NCI-H2171 treated with DMSO at 0.1 percent for 48 hours (cell line): ENCODE results near the gene GCAT.
A peak's percentile ranks its signal among the peaks of the same experiment; 100 is the strongest.

Experiments
- DNase-seq: peaks from one replicate; lab custom pipeline; 2025; lab: John Stamatoyannopoulos, UW

Gene GCAT

DNA sequence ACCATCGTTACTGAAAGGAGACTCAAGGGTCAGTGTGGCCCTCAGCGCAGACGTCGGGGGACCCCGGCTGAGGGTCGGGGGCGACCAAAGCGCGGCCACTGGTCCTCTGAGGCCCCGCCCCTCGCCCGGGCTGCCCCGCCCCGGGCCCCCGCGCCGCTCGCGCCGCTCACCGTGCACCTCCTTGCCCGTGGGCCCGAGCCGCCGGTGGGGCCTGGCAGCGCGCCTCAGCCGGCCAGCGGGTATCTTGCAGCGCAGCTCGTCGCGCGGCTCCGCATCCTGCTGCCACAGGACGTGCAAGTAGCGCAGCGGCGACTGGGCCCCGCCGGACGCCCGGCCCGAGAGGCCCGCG is 36.0 kb downstream of the GCAT start:
- DNase-seq: peak; percentile 55

DNA sequence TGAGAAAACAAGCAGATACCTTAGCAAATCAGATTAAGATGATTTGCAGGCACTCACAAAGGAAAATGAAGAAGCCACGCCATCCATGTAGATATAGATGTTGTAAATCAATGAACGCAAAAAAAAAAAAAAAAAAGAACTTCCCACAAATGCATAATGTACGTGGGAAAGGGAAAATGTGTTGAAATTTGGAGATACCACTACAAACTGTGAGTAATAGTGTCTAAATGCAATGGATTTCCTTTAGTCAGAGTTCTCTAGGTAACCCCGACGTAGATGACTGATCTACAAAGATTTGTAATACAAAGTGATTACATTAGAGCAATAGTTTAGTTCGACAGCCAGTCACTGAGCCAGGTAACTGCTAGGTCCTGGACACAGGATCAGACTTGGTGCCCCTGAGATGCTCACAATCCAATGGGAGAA is 37.2 kb downstream of the GCAT start:
- DNase-seq: no peak

DNA sequence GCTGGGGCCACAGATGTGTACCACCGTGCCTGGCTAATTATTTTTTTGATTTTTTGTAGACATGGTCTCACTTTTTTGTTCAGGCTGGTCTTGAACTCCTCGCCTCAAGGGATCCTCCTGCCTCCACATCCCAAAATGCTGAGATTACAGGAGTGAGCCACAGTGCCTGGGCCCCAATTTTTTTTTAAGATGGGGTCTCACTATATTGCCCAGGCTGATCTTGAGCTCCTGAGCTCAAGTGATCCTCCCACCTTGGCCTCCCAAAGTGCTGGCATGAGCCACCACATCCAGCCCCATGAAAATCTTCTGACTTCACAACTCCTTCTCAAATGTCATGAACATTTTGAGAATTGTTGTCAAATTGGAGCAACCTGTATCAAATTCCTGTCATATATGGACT is 38.7 kb downstream of the GCAT start:
- DNase-seq: no peak

DNA sequence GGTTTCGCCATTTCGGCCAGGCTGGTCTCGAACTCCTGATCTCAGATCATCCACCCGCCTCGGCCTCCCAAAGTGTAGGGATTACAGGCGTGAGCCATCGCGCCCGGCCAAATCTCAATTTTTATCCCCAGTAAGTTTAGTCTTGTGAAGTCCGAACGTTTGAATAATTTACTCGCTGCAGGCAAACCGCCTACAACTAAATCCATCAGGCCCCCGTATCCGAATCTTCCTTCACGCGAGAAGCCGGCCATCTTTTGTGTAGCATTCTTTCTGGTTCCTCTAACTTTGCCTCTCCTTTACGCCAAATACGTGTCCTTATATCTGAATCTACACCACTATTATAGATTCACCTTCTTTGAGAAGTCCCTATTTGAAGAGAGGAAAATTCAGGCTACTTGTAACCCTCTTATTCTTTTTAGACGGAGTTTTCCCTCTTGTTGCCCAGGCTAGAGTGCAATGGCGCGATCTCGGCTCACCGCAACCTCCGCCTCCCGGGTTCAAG is 40.9 kb downstream of the GCAT start:
- peak; percentile 15 for DNase-seq

DNA sequence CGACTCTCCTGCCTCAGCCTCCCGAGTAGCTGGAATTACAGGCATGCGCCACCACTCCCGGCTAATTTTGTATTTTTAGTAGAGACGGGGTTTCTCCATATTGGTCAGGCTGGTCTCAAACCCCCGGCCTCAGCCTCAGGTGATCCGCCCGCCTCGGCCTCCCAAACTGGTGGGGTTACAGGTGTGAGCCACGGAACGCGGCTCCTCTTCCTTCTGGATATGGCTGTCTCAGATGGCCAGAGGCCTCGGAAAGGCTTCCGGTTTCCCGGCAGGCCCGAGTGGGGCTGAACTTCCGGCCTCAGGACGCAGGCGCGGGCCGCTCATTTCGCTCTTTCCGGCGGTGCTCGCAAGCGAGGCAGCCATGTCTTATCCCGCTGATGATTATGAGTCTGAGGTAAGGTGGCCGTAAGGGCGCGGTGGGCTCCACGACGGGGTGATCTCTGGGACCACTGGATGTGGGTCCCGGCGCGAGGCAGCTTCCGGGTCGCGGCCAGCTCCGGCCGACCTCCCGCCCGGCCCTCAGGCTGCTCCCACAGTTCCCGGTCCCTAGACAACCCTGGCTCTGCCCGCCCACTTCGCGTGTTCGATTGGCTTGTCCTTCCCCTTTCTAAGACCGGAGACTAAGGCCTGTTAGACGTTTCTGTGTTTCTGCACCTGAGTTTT is 41.5 kb downstream of the GCAT start, which contains the start of gene EIF3L:
Gene EIF3L (plus strand): TSS at position 331 of the 663 bp plus-strand sequence. CDS start 31 bp downstream, at position 362.
- DNase-seq: peak; percentile 91

DNA sequence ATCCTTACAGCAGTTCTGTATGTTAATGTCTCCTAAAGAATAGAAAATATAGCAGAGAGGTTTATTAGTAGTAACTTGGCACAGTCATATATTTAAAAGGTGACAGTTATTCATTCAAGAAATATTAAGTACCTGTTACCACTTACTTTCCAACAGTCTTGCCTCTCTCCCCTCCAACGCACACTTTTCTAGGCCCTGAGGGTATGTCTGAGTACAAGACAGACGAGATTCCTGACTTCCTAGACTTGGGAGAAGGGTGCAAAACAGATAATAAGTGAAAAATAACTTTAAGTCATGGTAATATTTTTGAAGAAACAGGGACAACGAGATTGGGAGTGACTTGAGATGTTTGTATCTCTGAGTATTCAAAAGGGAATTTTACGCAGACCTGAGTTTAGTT is 43.1 kb downstream of the GCAT start:
- DNase-seq: no peak

DNA sequence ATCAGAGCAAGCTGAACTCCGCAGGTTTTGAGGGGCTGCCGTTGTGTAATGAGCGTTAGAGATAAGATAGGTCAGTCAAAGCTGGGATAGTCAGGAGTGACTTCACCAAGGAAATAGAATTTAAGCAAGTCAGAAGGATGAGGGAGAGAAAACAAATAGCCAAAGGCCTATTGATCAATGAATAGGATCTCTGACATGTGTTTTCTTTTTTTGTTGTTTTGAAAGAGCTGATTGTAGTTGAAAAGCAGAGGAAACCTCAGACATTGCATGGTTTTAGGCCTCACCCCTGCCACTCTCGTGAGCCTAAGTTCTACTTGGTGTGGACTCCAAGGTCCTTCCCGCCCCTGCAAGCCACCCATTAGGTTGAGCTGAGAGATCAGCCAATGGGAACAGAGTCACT is 44.7 kb downstream of the GCAT start:
- DNase-seq: no peak

DNA sequence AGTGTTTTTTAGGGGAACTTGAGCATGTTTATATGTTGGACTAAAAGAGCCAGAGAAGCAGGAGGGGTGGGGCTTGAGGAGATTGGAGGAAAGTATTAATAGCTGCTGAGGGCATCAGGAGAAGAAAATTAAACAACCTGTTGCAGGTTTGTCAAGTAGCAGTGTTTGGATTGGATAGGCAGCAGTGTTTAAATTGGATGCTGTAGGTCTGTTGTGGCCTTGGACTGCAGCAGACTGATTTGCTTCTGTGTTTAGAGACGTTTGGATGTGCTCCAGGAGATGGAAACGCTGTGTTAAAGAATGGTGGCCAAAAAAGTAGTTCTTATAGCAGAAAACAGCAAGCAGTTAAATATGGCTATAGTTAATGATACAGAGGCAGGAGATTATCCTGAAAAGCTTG is 47.2 kb downstream of the GCAT start:
- DNase-seq: no peak

DNA sequence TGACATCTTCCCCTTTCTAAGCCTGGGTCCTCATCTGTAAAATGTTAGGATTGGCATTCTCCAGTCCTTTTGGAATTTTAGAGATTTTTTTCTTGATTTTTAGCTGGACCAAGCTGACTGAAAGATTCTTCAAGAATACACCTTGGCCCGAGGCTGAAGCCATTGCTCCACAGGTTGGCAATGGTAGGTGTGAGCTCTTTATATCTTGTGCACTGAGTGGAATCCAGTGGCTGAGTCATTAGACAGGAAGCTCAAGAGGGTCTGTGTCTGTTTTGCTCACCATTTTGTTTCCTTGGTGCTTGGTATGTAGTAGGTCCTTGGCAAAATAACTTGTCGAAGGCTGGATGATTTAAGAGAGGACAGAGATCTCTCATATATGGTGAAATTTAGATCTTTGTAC is 47.7 kb downstream of the GCAT start:
- DNase-seq: no peak

DNA sequence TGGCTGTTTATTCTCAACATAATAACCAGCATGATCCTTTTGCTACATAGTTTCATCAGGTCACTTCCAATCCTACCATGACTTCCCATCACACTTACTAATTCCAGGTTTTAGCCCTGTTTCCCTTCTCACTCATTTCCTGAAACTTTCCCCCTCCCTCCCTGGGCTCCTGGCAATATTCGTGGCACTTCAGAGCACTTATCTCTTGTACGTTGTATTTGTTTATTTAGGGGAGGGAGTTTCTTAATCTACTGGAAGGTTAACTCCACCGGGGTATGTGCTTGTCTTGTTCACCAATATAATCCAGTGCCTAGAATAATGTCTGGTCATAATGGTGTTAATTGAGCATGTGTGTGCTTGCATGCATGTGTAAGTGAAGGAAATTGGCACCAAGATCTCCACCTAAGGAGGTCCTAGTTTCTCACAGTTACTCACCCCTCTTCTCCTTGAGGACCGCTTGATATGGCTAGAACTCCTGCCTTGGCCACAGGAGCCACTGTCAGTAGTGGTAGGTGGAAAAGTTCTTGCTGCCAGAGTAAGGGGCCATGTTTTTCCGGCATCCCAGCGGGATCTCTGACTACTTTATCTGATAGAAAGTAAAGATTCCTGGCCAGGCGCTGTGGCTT is 53.2 kb downstream of the GCAT start:
- DNase-seq: no peak

DNA sequence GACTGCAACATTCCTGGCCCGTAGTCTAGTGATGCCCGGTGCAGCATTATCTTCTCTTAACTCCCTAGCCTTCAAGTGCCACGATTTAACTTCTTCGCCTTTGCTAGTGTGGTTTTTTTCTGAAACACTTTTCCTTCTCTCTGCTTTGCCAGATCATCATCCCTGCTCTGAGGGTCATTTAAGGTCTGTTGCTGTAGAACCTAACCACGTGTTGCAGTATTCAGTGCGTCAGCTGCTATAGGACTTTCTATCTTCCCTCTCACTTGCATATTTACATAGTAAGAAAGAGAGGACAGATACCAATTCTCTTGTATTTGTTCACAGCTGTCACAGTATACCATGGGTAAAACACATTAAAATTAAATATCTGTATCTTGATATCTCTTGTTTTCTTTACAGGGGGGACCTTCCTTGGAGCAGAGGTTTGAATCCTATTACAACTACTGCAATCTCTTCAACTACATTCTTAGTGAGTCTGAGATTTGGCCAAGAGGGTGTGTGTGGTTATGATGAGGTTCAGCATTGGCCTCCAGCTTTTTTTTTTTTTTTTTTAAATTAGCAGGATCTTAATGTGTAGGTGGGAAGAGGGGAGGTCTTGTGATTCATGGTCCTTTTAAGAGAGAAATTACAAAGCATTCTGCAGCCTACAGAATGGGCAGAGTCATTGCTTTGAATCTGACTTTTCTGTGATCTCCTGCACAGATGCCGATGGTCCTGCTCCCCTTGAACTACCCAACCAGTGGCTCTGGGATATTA is 55.0 kb downstream of the GCAT start:
- no peak for DNase-seq

DNA sequence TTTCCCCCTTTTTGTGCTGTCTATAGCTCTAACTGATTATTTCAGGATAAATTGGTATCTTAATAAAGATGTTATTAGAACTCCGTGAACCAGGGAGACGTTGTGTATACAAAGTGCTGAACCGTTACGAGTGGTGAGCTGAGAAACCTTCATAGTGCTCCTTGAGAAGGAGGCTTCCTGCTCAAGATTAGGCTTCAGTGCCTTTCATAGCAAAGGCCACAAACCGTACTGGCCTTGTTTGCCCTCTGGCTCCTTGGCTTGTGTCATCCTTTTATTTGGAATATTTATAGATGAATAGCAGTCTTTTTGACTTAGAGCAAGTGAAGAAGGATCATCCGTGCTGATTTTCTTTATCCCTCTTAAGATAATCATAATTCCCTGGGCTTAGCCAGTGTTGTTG is 57.8 kb downstream of the GCAT start:
- no peak for DNase-seq
